ENCODE data around the gene BACE1. TPM values are rescaled to one million over a fixed set of nuclear protein-coding genes. Genes with fewer than 3 reads are reported as not detected.

Gene BACE1
- polyA plus RNA-seq, 3 donors: 1.6 to 9.1 (median 3.1) TPM

DNA sequence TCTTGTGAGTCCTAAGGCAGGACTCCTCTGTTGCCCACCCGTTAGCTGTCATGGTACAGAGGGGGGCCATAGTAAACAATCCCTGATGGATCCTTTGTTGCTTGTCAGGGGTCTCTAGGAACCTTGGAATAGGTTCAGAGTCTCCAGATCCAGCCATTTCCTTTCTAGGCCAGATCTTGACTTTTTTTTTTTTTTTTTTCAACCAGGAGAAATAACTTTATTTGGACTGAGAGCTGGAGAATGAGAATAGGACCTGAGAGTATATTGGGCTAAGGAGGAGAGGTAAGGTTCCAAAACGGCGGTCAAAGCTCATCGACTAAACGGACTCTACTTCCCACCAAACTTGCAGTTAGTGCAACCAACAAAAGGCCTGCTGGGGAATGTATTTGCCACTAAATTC lies 19.3 kb upstream of the BACE1 start:
- H3K27ac ChIP-seq (ENCODE audit: low read depth in 1 of 2, low read length in 2 of 2): no peak overlapping the region
- 100% methylated on average over 1 of the region's 5 CpGs for WGBS (ENCODE audit: insufficient coverage)
- no peaks in the 10 kb centered on the region for H4K20me1 ChIP-seq (ENCODE audit: insufficient read depth, low read length)
- H3K9ac ChIP-seq (ENCODE audit: insufficient read depth, low read length, poor library complexity, severe bottlenecking): no peak overlapping the region
- Mint-ChIP-seq H3K36me3 (peaks cover 54 to 56% of the 10 kb centered on the region in 2 donors), H3K27ac (no peak overlapping the region), H3K27me3 (ENCODE audit: low read depth in 3 of 3) (no peaks in the 10 kb centered on the region), H3K4me3 (no peak overlapping the region), H3K4me1 (peaks cover 8% of the 10 kb centered on the region), H3K9me3 (no peaks in the 10 kb centered on the region)
- H3K27me3 ChIP-seq (ENCODE audit: control insufficient read depth in 2 of 2, insufficient read depth in 2 of 2, low read length in 2 of 2): no peaks in the 10 kb centered on the region
- H3K4me3 ChIP-seq (replicated peaks in 1 of 3; ENCODE audit: low read depth in 2 of 3, low read length in 3 of 3): no peak overlapping the region
- H3K4me2 ChIP-seq (replicated peaks; ENCODE audit: extremely low read depth, low read length, poor library complexity, severe bottlenecking): no peak overlapping the region
- H3K79me2 ChIP-seq (ENCODE audit: insufficient read depth, low read length): no peaks in the 10 kb centered on the region
- H3K4me1 ChIP-seq (ENCODE audit: control insufficient read depth in 1 of 2, insufficient read depth in 2 of 2, low read length in 2 of 2): no peaks in the 10 kb centered on the region
- no peaks in the 10 kb centered on the region for H3K9me3 ChIP-seq (replicated peaks in 1 of 2; ENCODE audit: control insufficient read depth in 1 of 2, insufficient read depth in 1 of 2, low read length in 2 of 2)
- H3K36me3 ChIP-seq (replicated peaks in 1 of 2; ENCODE audit: control insufficient read depth in 1 of 2, insufficient read depth in 2 of 2, low read length in 2 of 2): peaks cover 9 to 56% of the 10 kb centered on the region in 2 donors
- DNase-seq: no peak
- intact Hi-C loops (cut with micrococcal nuclease): no loop called here
- H2AFZ ChIP-seq (ENCODE audit: insufficient read depth, low read depth, low read length, poor library complexity, severe bottlenecking): no peak overlapping the region
- TF ChIP-seq, protein P1, sequence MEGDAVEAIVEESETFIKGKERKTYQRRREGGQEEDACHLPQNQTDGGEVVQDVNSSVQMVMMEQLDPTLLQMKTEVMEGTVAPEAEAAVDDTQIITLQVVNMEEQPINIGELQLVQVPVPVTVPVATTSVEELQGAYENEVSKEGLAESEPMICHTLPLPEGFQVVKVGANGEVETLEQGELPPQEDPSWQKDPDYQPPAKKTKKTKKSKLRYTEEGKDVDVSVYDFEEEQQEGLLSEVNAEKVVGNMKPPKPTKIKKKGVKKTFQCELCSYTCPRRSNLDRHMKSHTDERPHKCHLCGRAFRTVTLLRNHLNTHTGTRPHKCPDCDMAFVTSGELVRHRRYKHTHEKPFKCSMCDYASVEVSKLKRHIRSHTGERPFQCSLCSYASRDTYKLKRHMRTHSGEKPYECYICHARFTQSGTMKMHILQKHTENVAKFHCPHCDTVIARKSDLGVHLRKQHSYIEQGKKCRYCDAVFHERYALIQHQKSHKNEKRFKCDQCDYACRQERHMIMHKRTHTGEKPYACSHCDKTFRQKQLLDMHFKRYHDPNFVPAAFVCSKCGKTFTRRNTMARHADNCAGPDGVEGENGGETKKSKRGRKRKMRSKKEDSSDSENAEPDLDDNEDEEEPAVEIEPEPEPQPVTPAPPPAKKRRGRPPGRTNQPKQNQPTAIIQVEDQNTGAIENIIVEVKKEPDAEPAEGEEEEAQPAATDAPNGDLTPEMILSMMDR (IDR thresholded peaks at IDR 0.05): no peak

DNA sequence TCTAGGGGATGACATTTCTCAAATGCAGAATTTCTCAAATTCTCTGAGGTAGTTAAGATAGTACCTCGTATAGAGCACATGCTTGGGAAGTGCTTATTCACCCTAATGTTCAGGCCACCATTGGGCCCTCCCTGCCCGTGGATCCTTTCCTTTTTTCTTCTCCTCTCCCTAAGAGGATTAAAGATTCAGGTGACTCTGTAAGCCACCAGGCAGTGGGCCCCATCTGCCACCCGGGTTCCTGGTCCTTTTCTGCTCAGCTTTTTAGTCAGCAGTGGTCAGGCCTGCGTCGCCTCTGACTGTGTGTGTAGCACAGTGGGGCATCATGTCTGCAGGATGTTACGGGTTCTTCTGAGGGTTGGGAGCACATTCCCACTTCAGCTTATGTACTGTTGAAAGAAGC lies 18.8 kb upstream of the BACE1 start:
- H3K27me3 ChIP-seq (ENCODE audit: control insufficient read depth in 2 of 2, insufficient read depth in 2 of 2, low read length in 2 of 2): no peaks in the 10 kb centered on the region
- H3K27ac ChIP-seq (ENCODE audit: low read depth in 1 of 2, low read length in 2 of 2): no peak overlapping the region
- Mint-ChIP-seq H3K36me3 (peaks cover 49 to 51% of the 10 kb centered on the region in 2 donors), H3K27me3 (ENCODE audit: low read depth in 3 of 3) (no peaks in the 10 kb centered on the region), H3K9me3 (no peaks in the 10 kb centered on the region), H3K27ac (no peak overlapping the region), H3K4me3 (no peak overlapping the region), H3K4me1 (peaks cover 10% of the 10 kb centered on the region)
- H3K9ac ChIP-seq (ENCODE audit: insufficient read depth, low read length, poor library complexity, severe bottlenecking): no peak overlapping the region
- no peak for DNase-seq
- no peaks in the 10 kb centered on the region for H4K20me1 ChIP-seq (ENCODE audit: insufficient read depth, low read length)
- no peaks in the 10 kb centered on the region for H3K79me2 ChIP-seq (ENCODE audit: insufficient read depth, low read length)
- WGBS (ENCODE audit: insufficient coverage): 94% methylated on average over 2 of the region's 6 CpGs
- H3K4me2 ChIP-seq (replicated peaks; ENCODE audit: extremely low read depth, low read length, poor library complexity, severe bottlenecking): no peak overlapping the region
- no peaks in the 10 kb centered on the region for H3K4me1 ChIP-seq (ENCODE audit: control insufficient read depth in 1 of 2, insufficient read depth in 2 of 2, low read length in 2 of 2)
- TF ChIP-seq, protein P1 (IDR thresholded peaks at IDR 0.05): no peak
- H2AFZ ChIP-seq (ENCODE audit: insufficient read depth, low read depth, low read length, poor library complexity, severe bottlenecking): no peak overlapping the region
- intact Hi-C loops (cut with micrococcal nuclease): no loop called here
- H3K4me3 ChIP-seq (replicated peaks in 1 of 3; ENCODE audit: low read depth in 2 of 3, low read length in 3 of 3): no peak overlapping the region
- H3K9me3 ChIP-seq (replicated peaks in 1 of 2; ENCODE audit: control insufficient read depth in 1 of 2, insufficient read depth in 1 of 2, low read length in 2 of 2): no peaks in the 10 kb centered on the region
- H3K36me3 ChIP-seq (replicated peaks in 1 of 2; ENCODE audit: control insufficient read depth in 1 of 2, insufficient read depth in 2 of 2, low read length in 2 of 2): peaks cover 4 to 51% of the 10 kb centered on the region in 2 donors

Data from CD14-positive monocyte (primary cell).